NCI-H2029 (cell line): ENCODE measurements around the gene LHB.
"Not testable (repeated sequence)": the region's sequence is repeated elsewhere in the genome, so short reads cannot be mapped to it uniquely, and the experiment has no call there.

Experiments
- DNase-seq: peaks from one replicate; lab custom pipeline; 2025; lab: John Stamatoyannopoulos, UW

LHB gene

GRCh38 chr19:49017041-49017665 is at the start of gene LHB:
Gene LHB, minus strand, starts transcription at chr19:49017091. Its CDS starts 10 bp downstream, at chr19:49017081.
- DNase-seq, result no peak

DNA sequence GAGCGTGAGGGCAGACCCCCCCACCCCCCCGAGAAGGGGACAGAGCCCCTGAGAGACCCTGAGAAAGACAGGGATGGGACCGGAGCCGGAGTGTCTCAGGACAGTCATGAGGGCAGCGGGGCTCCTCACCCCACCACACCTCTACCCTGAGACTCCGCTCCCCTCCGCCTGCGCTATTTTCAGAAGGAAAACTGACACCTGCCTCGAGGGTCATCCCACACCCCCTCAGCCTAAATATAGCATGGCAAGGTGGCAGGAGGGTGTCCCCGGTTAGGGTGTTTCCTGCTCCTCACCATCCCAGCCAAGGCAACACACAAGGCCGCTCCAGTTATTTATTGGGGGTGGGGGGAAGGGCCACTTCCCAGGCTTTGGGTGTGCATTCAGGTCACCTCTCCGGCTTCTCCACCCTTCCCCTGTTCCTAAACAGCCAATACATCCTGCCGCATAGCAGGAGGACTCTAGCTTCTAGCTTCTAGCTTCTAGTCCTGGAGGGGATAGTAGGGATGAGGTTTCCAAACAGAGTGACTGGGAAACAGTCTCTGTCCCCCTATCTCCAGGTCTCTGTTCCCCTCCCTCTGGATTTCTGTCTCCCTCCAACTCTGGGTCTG is 49.1 kb upstream of the LHB start:
- no peak for DNase-seq

DNA sequence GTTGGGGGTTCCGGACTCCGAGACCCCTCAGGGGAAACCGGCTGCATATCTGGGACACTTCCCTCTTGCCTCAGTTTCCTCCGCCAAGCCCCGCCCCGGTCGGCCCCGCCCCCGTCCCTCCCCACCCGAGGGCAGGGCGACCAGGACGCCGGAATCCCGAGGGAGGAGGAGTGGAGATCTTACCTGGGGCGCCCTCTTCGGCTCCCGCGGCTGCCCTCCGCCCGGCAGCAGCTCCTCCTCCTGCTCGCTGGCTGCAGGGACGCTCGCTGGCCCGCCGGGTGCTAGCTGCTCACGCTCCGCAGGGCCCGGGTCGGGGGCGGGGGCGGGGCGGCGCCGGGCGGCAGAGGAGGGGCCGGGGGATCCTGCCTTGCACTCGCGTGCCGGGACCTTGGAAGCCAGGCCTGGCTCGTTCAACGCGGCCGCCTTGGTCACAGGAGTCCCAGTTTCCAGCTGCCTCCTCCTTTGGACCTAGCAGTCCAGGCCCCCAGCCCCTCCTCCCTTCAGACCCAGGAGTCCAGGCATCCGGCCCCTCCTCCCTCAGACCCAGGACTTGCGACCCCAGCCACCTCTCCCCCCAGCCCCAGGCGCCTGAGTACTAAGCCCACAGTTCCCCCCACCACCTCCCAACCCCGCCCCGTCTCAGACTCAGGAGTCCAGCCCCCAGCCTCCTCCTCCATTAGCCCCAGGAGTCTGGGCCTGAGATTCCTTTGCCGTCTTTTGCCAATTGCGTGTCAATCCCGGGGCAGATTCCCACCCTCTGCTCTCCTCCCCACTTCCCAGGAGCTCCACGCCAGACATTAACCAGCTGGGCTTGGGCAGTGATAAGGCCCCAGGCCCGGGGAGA is 48.1 kb upstream of the LHB start, which contains the start of gene NTF4:
Gene NTF4, minus strand, starts transcription at position 51 of the 844 bp plus-strand sequence. CDS start 2,821 bp downstream, outside the sequence.
- DNase-seq, result no peak

DNA sequence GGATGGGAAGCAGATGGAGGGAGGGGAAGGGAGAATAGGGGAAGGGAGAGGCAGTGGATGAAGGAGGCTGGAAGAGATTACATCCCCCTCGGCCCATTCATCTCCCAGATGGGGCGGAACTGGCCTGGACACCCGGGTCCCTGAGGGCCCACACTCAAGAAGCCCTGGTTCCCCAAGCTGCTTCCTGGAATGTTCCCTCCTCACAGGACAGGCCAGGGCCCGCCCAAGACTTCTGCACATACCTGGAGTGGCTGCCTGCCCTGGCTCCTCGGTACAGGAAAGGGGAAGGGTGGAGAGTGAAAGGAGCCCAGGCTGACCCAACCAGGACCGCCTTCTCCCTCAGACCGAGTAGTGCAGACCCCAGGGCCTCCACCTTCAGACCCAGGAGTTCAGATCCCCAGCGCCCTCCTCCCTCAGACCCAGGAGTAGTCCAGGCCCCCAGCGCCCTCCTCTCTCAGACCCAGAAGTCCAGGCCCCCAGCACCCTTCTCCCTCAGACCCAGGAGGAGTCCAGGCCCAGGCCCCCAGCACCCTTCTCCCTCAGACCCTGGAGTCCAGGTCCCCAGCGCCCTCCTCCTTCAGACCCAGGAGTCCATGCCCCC is 47.2 kb upstream of the LHB start:
- no peak for DNase-seq

GRCh38 chr19:49061445-49061844 is 44.6 kb upstream of the LHB start:
- no peak for DNase-seq

GRCh38 chr19:49061000-49061399 is 44.1 kb upstream of the LHB start:
- no peak for DNase-seq

- DNase-seq, result no peak
These were observed 42.2 kb upstream of the LHB start for GRCh38 chr19:49059053-49059452.

DNA sequence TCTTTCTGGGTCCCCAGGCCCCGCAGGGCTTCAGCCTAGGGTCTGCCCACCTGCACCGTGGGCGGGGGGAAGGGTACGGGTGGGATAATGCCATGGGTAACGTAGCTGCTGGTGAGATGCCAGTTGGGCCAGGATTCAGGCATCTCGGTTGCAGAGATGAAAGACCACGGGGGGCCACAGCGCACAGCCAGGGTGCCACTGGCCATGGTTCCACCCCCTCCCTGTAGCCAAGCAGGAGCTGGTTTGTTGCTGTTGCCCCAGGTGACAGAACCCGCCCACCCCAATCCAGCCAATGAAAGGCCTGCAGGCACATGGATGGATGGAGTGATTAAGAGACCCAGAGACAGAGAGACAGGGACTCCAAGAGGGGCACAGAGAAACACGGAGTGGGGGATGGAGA is 41.7 kb upstream of the LHB start:
- DNase-seq, result no peak

GRCh38 chr19:49057636-49058234 is 40.8 kb upstream of the LHB start, which contains the start of gene CGB7:
Gene CGB7, minus strand, starts transcription at chr19:49057749. Its CDS starts 2,374 bp downstream, at chr19:49055375.
- peak; percentile 25 for DNase-seq

GRCh38 chr19:49056902-49057596 is 40.2 kb upstream of the LHB start:
- DNase-seq, result not testable (repeated sequence)

GRCh38 chr19:49056101-49056901 is 39.4 kb upstream of the LHB start:
- no peak for DNase-seq

- DNase-seq, result not testable (repeated sequence)
These were observed 33.6 kb upstream of the LHB start for GRCh38 chr19:49050376-49051033.

GRCh38 chr19:49049834-49050233 is 32.9 kb upstream of the LHB start:
- DNase-seq, result not testable (repeated sequence)

DNA sequence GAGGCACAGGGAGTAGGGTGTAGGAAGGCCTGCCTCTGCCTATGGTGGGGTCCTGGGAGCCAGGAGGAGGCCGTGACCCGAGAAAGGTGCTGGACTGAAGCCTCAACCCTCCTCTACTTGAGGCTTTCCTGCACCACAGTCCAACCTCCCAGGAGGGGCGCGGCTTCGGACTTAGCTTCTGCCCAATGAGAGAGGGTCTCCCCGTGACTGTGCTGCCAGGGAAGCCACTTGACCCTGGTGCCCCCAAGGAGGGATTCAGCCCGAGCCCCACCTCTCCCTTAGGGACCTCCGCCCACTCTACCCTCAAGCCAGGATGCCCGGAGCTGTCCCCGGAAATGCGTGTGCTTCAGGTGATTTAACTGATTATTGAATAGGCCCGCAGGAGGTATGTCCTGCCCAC is 32.1 kb upstream of the LHB start, which contains the start of gene CGB8:
Gene CGB8, minus strand, starts transcription at position 101 of the 400 bp plus-strand sequence. CDS start 372 bp downstream, outside the sequence.
- DNase-seq, result not testable (repeated sequence)

DNA sequence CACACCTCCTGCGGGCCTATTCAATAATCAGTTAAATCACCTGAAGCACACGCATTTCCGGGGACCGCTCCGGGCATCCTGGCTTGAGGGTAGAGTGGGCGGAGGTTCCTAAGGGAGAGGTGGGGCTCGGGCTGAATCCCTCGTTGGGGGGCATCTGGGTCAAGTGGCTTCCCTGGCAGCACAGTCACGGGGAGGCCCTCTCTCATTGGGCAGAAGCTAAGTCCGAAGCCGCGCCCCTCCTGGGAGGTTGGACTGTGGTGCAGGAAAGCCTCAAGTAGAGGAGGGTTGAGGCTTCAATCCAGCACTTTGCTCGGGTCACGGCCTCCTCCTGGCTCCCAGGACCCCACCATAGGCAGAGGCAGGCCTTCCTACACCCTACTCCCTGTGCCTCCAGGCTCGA is 26.7 kb upstream of the LHB start, which contains the start of gene CGB5:
Gene CGB5, plus strand, starts transcription at position 301 of the 400 bp plus-strand sequence. CDS start 362 bp downstream, outside the sequence.
- not testable (repeated sequence) for DNase-seq

DNA sequence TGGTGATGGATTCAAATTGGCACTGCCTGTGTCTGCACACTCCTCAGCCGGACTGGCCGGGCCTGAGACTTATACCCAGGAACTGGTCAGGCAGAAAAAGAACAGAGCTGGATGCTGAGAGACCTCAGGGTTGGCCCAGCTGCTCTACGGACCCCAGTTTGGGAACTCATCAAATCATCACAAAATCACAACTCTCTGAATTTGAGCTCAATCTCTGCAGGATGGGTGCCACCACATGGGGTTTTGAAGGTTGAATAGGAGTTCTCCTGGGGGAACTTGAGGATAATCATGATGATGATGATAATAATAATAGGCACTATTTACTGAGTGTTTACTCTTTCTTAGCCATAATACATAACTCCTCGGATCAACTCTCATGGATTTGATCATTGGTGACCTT is 25.8 kb upstream of the LHB start:
- not testable (repeated sequence) for DNase-seq

DNA sequence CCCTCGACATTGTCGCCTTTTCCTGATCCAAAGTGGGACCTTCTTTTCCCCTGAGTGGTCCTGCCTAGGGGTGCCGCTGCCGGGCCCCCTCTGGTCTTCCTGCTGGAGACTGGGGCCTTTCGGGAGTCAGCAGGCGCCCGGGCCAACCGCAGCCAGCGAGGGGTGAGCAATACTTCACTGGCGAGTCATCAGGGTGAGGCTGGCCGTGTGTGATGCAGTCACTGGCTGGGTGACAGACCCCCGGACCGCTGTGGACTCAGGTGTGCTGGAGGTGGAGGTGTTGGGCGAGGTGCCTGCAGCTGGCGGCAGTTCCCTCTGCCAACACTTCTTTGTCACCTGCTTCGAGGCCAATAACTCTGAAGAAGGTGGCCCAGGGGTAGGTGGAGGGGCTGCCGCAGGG is 25.3 kb upstream of the LHB start:
- no peak for DNase-seq

- DNase-seq, result not testable (repeated sequence)
These were observed 22.8 kb upstream of the LHB start for GRCh38 chr19:49039736-49040135.

DNA sequence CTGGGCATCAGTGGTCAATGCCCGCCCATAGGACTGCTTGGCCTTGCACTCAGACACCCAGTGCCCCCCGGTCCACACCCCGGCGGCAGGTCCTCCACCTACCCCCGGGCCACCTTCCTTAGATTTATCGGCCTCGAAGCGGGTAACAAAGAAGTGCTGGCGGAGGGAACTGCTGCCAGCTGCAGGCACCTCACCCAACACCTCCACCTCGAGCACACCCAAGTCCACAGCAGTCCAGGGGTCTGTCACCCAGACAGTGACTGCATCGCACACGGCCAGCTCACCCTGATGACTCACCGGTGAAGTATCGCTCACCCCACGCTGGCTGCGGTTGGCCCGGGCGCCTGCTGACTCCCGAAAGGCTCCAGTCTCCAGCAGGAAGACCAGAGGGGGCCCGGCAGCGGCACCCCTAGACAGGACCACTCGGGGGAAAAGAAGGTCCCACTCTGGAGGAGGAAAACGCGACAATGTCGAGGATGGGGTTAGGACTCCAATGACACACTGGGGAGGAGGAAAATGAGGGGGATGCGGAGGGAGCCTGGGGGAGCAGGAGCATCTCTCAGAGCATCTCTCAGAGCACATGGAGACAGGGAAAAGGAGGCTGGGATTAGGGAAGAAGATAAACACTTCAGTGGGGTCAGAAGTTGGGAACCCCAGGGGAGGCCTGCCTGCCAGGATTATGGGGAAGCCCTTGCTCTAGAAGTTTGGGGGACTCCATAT is 21.8 kb upstream of the LHB start:
- DNase-seq, result not testable (repeated sequence)
